Hematopoietic multipotent progenitor cell treated with erythropoietin and hydrocortisone succinate and interleukin-3 and kit ligand, for 17 days (in vitro differentiated cells): Measurements from ENCODE around the gene ADGRE1.

Experiments used
- DNase-seq: peaks from one replicate; pipeline ENCODE4 v3.0.0-alpha.2; 2015; ENCODE audit warnings: low spot score

Gene ADGRE1

DNA sequence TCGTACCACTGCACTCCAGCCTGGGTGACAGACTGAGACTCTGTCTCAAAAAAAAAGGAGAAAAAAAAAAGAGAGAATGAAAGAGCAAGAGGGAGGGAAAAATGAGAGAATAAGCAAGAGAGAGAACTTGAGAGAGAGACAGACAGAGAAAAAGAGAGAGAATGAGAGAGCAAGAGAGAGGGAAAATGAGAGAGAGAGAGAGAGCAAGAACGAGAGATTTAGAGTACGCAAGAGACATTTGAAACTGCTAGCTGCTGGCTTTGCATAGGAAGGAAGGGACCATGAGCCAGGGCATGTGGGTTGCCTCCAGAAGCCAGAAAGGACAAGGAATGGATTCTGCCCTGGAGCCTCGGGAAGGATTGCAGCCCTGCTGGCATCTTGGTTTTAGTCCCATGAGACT lies 9.6 kb upstream of the ADGRE1 start:
- no peak for DNase-seq

- no peak for DNase-seq
These were observed 992 bp upstream of the ADGRE1 start for GRCh38 chr19:6886277-6886897.

GRCh38 chr19:6888967-6889366 lies 1.6 kb downstream of the ADGRE1 start:
- DNase-seq: no peak

- no peak for DNase-seq
These were observed 3.1 kb downstream of the ADGRE1 start for GRCh38 chr19:6890401-6890913.

DNA sequence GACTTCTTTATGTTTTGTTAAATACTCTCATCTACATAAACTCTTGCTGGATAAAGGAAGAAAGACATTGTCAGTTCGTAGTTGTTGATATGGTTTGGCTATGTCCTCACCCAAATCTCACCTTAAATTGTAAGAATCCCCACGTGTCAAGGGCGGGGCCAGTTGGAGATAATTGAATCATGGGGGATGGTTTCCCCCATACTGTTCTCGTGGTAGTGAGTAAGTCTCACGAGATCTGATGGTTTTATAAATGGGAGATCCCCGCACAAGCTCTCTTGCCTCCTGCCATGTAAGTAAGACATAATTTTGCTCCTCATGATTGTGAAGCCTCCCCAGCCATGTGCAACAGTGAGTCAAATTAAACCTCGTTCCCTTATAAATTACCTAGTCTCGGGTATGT lies 3.6 kb downstream of the ADGRE1 start:
- no peak for DNase-seq

GRCh38 chr19:6891761-6892385 lies 4.5 kb downstream of the ADGRE1 start:
- DNase-seq: no peak

- no peak for DNase-seq
These were observed 6.9 kb downstream of the ADGRE1 start for GRCh38 chr19:6894313-6894712.

GRCh38 chr19:6903446-6903845 lies 16.1 kb downstream of the ADGRE1 start:
- DNase-seq: no peak

DNA sequence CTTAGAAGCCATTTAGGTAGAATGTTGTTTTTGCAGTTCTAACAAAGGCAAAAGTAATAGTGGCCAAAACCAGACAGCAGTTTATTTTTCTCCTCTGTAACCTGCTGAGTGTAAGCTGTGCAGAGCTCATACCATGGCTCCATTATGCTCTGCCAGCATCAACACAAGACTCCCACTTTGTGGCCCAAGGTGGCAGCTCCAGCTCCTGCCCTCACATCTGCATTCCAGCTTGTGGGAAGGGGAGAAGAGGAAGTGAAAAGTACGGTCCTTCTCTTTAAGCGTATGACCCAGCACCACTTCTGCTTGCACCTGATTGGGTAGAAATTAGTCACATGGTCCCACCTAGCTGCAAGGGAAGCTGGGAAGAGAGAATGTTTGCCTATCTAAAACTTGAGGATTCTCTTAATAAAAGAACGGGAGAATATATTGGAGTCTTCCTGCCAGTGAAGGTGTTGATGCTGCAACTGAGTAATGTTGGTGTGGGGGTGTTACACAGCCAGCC lies 19.2 kb downstream of the ADGRE1 start:
- DNase-seq: no peak

DNA sequence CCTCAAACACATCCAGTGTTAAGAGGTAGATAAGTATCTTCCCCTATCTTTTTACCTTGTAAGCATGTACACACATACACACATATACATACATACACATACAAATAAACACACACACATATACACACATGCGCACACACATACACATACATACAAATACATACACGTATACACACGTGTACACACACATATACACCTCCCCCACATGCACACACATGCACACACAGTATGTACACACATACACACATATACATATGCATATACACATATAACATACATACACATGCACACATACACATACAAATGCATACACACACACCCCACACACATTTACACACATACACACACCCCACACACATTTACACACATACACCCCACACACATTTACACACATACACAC lies 24.1 kb downstream of the ADGRE1 start:
- DNase-seq: no peak

GRCh38 chr19:6914321-6914720 lies 26.9 kb downstream of the ADGRE1 start:
- DNase-seq: no peak

- no peak for DNase-seq
These were observed 29.6 kb downstream of the ADGRE1 start for GRCh38 chr19:6916952-6917351.

- no peak for DNase-seq
These were observed 38.0 kb downstream of the ADGRE1 start for GRCh38 chr19:6925386-6925785.

GRCh38 chr19:6925801-6926751 lies 38.7 kb downstream of the ADGRE1 start:
- no peak for DNase-seq

DNA sequence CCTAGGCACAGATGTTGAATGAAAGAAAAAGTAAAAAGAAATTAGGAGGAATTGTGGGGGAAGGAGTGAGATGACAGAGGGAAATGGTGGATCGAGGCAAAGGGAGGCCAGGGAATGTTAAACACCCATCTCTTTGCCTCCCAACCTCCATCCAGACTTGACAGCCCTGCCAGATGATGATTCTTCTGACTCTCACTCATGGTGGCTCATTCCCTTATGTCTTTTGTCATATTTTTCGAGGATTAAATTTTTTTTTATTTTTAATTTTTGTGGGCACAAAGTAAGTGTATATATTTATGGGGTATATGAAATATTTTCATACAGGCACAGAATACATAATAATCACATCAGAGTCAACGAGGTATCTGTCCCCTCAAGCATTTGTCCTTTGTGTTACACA lies 42.8 kb downstream of the ADGRE1 start:
- no peak for DNase-seq

DNA sequence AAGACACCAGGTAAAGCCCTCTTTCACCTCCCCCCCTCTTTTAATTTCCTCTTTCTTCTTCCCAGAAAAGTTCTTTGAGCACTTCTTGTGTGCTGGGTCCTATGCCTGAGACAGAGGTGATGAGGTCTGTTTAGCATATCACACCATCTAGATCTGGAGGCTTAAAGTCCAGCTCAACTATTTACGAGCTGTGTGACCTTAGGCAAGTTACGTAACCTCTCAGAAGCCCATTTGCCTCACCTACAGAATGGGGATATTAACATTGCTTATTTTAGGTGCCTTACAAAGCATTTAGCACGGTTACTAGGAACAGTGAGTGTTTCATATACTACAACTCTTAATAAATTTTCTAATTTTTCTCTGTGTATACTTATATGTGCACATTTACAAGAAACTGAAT lies 47.7 kb downstream of the ADGRE1 start:
- DNase-seq: no peak

- DNase-seq: no peak
These were observed 48.2 kb downstream of the ADGRE1 start for GRCh38 chr19:6935618-6936017.

DNA sequence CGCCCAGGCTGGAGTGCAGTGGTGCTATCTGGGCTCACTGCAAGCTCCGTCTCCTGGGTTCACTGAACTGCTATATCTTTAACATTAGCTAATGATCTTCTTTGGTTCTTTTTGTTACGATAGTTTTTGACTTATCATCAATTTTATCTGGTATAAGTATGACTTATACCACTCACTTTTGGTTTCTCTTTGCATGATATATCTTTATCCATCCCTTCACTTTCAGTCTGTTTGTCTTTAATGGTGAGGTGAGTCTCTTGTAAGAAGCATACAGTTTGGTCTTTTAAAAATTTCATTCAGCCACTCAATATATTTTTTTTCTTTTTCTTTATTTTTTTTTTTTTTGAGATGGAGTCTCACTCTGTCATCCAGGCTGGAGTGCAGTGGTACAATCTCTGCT lies 58.4 kb downstream of the ADGRE1 start:
- DNase-seq: no peak

- DNase-seq: no peak
These were observed 60.4 kb downstream of the ADGRE1 start for GRCh38 chr19:6947745-6948144.

- no peak for DNase-seq
These were observed 61.5 kb downstream of the ADGRE1 start for GRCh38 chr19:6948884-6949283.

DNA sequence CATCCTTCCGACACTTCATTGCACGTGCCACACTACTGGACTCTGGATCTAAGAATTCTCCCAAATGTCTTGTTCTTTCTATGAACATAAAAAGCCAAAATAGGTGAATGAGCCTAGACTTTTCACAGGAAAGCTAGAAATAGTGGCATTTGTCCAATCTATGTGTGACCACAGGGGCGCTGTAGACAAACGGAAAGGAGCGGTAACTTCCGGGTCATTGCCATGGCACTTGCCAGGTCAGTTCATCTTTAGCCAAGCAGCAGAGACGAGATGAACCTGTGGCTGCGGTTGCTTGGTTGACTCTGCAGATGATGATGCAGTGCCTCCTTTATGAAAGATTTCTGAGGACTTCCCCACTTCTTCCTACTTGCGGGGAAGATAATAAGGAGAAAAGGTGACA lies 65.6 kb downstream of the ADGRE1 start:
- no peak for DNase-seq

DNA sequence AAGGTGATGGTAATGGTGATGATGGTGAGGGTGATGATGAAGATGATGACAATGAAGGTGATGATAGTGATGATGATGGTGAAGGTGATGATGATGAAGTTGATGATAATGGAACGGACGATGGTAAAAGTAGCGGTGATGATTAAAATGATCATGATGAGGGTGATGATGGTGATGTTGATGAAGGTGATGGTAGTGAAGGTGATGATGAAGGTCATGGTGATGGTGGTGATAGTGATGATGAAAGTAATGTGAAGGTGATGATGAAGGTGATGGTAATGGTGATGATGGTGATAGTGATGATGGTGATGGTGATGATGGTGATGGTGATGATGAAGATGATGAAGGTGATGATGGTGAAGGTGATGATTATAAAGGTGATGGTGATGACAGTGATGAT lies 67.7 kb downstream of the ADGRE1 start:
- DNase-seq: no peak

GRCh38 chr19:6956573-6956972 lies 69.2 kb downstream of the ADGRE1 start:
- DNase-seq: no peak
